ENCODE results near the gene ERC1.

Gene ERC1

GRCh38 chr12:1434296-1434955 lies 443.4 kb downstream of the ERC1 start:
- Histone ChIP-seq H3K4me3 (replicated peaks; ENCODE audit: insufficient read depth, low read length) (no peak overlapping the region), H3K27ac (replicated peaks) (no peak overlapping the region), H3K27me3 (ENCODE audit: insufficient read depth, poor library complexity, severe bottlenecking) (no peaks in the 10 kb centered on the region)
- TF ChIP-seq, protein P1, sequence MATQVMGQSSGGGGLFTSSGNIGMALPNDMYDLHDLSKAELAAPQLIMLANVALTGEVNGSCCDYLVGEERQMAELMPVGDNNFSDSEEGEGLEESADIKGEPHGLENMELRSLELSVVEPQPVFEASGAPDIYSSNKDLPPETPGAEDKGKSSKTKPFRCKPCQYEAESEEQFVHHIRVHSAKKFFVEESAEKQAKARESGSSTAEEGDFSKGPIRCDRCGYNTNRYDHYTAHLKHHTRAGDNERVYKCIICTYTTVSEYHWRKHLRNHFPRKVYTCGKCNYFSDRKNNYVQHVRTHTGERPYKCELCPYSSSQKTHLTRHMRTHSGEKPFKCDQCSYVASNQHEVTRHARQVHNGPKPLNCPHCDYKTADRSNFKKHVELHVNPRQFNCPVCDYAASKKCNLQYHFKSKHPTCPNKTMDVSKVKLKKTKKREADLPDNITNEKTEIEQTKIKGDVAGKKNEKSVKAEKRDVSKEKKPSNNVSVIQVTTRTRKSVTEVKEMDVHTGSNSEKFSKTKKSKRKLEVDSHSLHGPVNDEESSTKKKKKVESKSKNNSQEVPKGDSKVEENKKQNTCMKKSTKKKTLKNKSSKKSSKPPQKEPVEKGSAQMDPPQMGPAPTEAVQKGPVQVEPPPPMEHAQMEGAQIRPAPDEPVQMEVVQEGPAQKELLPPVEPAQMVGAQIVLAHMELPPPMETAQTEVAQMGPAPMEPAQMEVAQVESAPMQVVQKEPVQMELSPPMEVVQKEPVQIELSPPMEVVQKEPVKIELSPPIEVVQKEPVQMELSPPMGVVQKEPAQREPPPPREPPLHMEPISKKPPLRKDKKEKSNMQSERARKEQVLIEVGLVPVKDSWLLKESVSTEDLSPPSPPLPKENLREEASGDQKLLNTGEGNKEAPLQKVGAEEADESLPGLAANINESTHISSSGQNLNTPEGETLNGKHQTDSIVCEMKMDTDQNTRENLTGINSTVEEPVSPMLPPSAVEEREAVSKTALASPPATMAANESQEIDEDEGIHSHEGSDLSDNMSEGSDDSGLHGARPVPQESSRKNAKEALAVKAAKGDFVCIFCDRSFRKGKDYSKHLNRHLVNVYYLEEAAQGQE (IDR thresholded peaks at IDR 0.05; ENCODE audit: insufficient replicate concordance, low read depth): no peak
- TF ChIP-seq POLR2AphosphoS5 (IDR thresholded peaks at IDR 0.05; ENCODE audit: low read depth) (no peak), GABPA (IDR thresholded peaks at IDR 0.05; ENCODE audit: low read depth) (no peak), SPI1 (IDR thresholded peaks at IDR 0.05; ENCODE audit: borderline replicate concordance, low read depth) (no peak), CTCF (IDR thresholded peaks at IDR 0.05; ENCODE audit: insufficient read depth, low read length) (no peak)
- DNase-seq (ENCODE audit: low read depth in 1 of 2, low spot score in 1 of 2): no peak

DNA sequence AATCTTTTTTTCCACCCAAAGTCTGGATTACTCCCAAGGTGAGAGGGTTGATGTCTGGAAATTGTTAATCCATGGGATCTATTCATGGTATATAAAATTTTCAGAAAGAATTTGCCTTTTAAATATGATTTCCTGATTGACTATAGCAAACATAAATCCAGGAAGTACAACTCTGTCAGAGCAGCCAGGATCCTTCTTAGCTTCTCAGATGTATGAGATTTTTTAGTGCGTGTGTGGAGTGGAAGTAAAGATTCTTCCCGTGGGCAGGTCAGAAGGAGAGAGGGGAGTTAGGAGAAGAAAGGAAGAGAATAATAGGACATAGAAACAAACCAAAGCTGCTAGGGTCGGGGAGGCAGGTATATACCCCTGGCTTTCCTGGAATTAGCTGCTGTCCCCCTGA lies 444.0 kb downstream of the ERC1 start:
- no peak overlapping the region for H3K4me3 ChIP-seq (replicated peaks; ENCODE audit: insufficient read depth, low read length)
- no peak overlapping the region for H3K27ac ChIP-seq (replicated peaks)
- no peak for DNase-seq (ENCODE audit: low read depth in 1 of 2, low spot score in 1 of 2)
- no peaks in the 10 kb centered on the region for H3K27me3 ChIP-seq (ENCODE audit: insufficient read depth, poor library complexity, severe bottlenecking)
- TF ChIP-seq CTCF (IDR thresholded peaks at IDR 0.05; ENCODE audit: insufficient read depth, low read length) (no peak), GABPA (IDR thresholded peaks at IDR 0.05; ENCODE audit: low read depth) (no peak), POLR2AphosphoS5 (IDR thresholded peaks at IDR 0.05; ENCODE audit: low read depth) (no peak), SPI1 (IDR thresholded peaks at IDR 0.05; ENCODE audit: borderline replicate concordance, low read depth) (no peak)
- TF ChIP-seq, protein P1 (IDR thresholded peaks at IDR 0.05; ENCODE audit: insufficient replicate concordance, low read depth): no peak

GRCh38 chr12:1435456-1435855 lies 444.4 kb downstream of the ERC1 start:
- Histone ChIP-seq H3K4me3 (replicated peaks; ENCODE audit: insufficient read depth, low read length) (no peak overlapping the region), H3K27ac (replicated peaks) (no peak overlapping the region), H3K27me3 (ENCODE audit: insufficient read depth, poor library complexity, severe bottlenecking) (no peaks in the 10 kb centered on the region)
- no peak for DNase-seq (ENCODE audit: low read depth in 1 of 2, low spot score in 1 of 2)
- TF ChIP-seq, protein P1 (IDR thresholded peaks at IDR 0.05; ENCODE audit: insufficient replicate concordance, low read depth): no peak
- TF ChIP-seq CTCF (IDR thresholded peaks at IDR 0.05; ENCODE audit: insufficient read depth, low read length) (no peak), SPI1 (IDR thresholded peaks at IDR 0.05; ENCODE audit: borderline replicate concordance, low read depth) (no peak), GABPA (IDR thresholded peaks at IDR 0.05; ENCODE audit: low read depth) (no peak), POLR2AphosphoS5 (IDR thresholded peaks at IDR 0.05; ENCODE audit: low read depth) (no peak)
